ENCODE data around the gene KLKB1.

DNA sequence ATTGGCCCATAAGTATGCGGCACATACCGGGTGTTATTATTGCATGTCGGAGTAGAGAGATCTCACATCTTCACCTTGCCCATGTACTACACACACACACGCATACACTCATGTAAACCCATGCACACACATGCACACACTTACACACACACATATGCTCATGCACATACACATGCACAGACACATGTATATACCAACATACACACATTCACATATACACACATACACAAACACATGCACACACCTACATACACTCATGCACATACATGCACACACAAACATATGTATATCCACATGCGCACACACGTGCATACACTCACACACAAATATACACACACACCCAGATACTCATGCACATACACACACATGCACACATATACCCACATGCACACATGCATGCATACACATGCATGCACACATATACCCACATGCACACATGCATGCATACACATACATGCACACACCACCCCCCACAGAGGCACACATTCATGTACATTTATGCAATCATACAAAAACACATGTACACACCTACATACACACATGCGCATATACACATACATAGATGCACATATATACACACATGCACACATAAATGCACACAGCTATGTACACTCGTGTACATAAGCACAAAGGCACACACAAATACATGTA, 24.7 kb upstream of the KLKB1 start:
- TF ChIP-seq POLR2AphosphoS5 (IDR thresholded peaks at IDR 0.05; ENCODE audit: low read depth, low read length) (no peak), POLR2A (IDR thresholded peaks at IDR 0.05; ENCODE audit: borderline replicate concordance, extremely low read depth, insufficient read depth, insufficient read length) (no peak)
- TF ChIP-seq, protein P1, sequence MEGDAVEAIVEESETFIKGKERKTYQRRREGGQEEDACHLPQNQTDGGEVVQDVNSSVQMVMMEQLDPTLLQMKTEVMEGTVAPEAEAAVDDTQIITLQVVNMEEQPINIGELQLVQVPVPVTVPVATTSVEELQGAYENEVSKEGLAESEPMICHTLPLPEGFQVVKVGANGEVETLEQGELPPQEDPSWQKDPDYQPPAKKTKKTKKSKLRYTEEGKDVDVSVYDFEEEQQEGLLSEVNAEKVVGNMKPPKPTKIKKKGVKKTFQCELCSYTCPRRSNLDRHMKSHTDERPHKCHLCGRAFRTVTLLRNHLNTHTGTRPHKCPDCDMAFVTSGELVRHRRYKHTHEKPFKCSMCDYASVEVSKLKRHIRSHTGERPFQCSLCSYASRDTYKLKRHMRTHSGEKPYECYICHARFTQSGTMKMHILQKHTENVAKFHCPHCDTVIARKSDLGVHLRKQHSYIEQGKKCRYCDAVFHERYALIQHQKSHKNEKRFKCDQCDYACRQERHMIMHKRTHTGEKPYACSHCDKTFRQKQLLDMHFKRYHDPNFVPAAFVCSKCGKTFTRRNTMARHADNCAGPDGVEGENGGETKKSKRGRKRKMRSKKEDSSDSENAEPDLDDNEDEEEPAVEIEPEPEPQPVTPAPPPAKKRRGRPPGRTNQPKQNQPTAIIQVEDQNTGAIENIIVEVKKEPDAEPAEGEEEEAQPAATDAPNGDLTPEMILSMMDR (IDR thresholded peaks at IDR 0.05 in 2 of 3, conservative IDR thresholded peaks at IDR 0.05 in 1 of 3; ENCODE audit: borderline replicate concordance in 1 of 3, insufficient read depth in 1 of 3, low read depth in 2 of 3, low read length in 2 of 3) = no peak

Data from HCT116 (cell line).